ENCODE data around the gene CNTN4.
"Not testable (repeated sequence)": the region's sequence is repeated elsewhere in the genome, so short reads cannot be mapped to it uniquely, and the experiment has no call there.

CNTN4 gene

GRCh38 chr3:2873986-2874385, 775.3 kb downstream of the CNTN4 start:
- no peak for DNase-seq

- no peak for DNase-seq
Observed at GRCh38 chr3:2875699-2876098, 777.0 kb downstream of the CNTN4 start.

GRCh38 chr3:2876362-2876761, 777.7 kb downstream of the CNTN4 start:
- DNase-seq, result no peak

GRCh38 chr3:2879023-2879422, 780.4 kb downstream of the CNTN4 start:
- DNase-seq, result no peak

GRCh38 chr3:2879587-2879986, 780.9 kb downstream of the CNTN4 start:
- DNase-seq, result no peak

- no peak for DNase-seq
Observed at GRCh38 chr3:2880218-2880756, 781.6 kb downstream of the CNTN4 start.

GRCh38 chr3:2883283-2883682, 784.6 kb downstream of the CNTN4 start:
- no peak for DNase-seq

- no peak for DNase-seq
Observed at GRCh38 chr3:2888592-2888991, 789.9 kb downstream of the CNTN4 start.

- DNase-seq, result no peak
Observed at GRCh38 chr3:2889736-2890135, 791.1 kb downstream of the CNTN4 start.

- DNase-seq, result no peak
Observed at GRCh38 chr3:2896308-2896939, 797.8 kb downstream of the CNTN4 start.

- DNase-seq, result no peak
Observed at GRCh38 chr3:2897821-2898220, 799.2 kb downstream of the CNTN4 start.

- DNase-seq, result no peak
Observed at GRCh38 chr3:2898591-2899353, 800.1 kb downstream of the CNTN4 start.

- DNase-seq, result no peak
Observed at GRCh38 chr3:2904054-2904453, 805.4 kb downstream of the CNTN4 start.

- no peak for DNase-seq
Observed at GRCh38 chr3:2908693-2909351, 810.2 kb downstream of the CNTN4 start.

GRCh38 chr3:2910997-2911396, 812.3 kb downstream of the CNTN4 start:
- no peak for DNase-seq

- no peak for DNase-seq
Observed at GRCh38 chr3:2915826-2916225, 817.2 kb downstream of the CNTN4 start.

GRCh38 chr3:2916640-2917039, 818.0 kb downstream of the CNTN4 start:
- not testable (repeated sequence) for DNase-seq

- DNase-seq, result no peak
Observed at GRCh38 chr3:2920103-2920502, 821.4 kb downstream of the CNTN4 start.

- no peak for DNase-seq
Observed at GRCh38 chr3:2921452-2921851, 822.8 kb downstream of the CNTN4 start.

- DNase-seq, result no peak
Observed at GRCh38 chr3:2921903-2922302, 823.2 kb downstream of the CNTN4 start.

- no peak for DNase-seq
Observed at GRCh38 chr3:2923390-2923789, 824.7 kb downstream of the CNTN4 start.

GRCh38 chr3:2927259-2927658, 828.6 kb downstream of the CNTN4 start:
- DNase-seq, result no peak

- DNase-seq, result no peak
Observed at GRCh38 chr3:2929574-2929973, 830.9 kb downstream of the CNTN4 start.

- no peak for DNase-seq
Observed at GRCh38 chr3:2931265-2931664, 832.6 kb downstream of the CNTN4 start.

Measured in COR-L47 (cell line).